WTC11 (cell line): ENCODE results near the gene OLFML3.
A peak's percentile ranks its signal among the peaks of the same experiment; 100 is the strongest.

Experiments
- CBFB ChIP-seq: sonication (generic); formaldehyde crosslinking; IDR thresholded peaks from 2 replicates; pipeline ENCODE4 v1.8.1; 2022; ENCODE audit warnings: mild to moderate bottlenecking, low read depth, missing genetic modification reagents
- CREM ChIP-seq: sonication (generic); formaldehyde crosslinking; IDR thresholded peaks from 2 replicates; pipeline ENCODE4 v1.8.1; 2022; ENCODE audit warnings: mild to moderate bottlenecking, missing genetic modification reagents, moderate library complexity
- CTCF ChIP-seq: fragments of 200-600 bp; IDR thresholded peaks from 2 replicates; pipeline ENCODE4 v1.8.0; 2022; ENCODE audit warnings: antibody characterized with exemption
- NFATC4 ChIP-seq: fragments of 250-450 bp; sonication (Bioruptor Pico); IDR thresholded peaks from 2 replicates; pipeline ENCODE4 v1.9.0; 2021; ENCODE audit warnings: mild to moderate bottlenecking
- PRDM15 ChIP-seq: sonication (generic); formaldehyde crosslinking; IDR thresholded peaks from 2 replicates; pipeline ENCODE4 v1.8.0; 2022; ENCODE audit warnings: missing genetic modification reagents
- SP1 ChIP-seq: sonication (generic); formaldehyde crosslinking; conservative IDR thresholded peaks from 2 replicates; pipeline ENCODE4 v1.8.1; 2022; ENCODE audit warnings: missing genetic modification reagents
- STAT6 ChIP-seq: sonication (generic); formaldehyde crosslinking; conservative IDR thresholded peaks from 2 replicates; pipeline ENCODE4 v1.8.1; 2023; ENCODE audit warnings: mild to moderate bottlenecking, low read depth, missing genetic modification reagents, moderate library complexity
- ZNF121 ChIP-seq: sonication (generic); formaldehyde crosslinking; IDR thresholded peaks from 2 replicates; pipeline ENCODE4 v1.8.0; 2023; ENCODE audit warnings: missing genetic modification reagents
- ZNF138 ChIP-seq: sonication (generic); formaldehyde crosslinking; conservative IDR thresholded peaks from 2 replicates; pipeline ENCODE4 v1.8.1; 2022; ENCODE audit warnings: mild to moderate bottlenecking, moderate library complexity, missing genetic modification reagents
- TF ChIP-seq, protein P1 (sequence below): sonication (generic); formaldehyde crosslinking; IDR thresholded peaks from 2 replicates; pipeline ENCODE4 v1.8.0; 2022; ENCODE audit warnings: mild to moderate bottlenecking, missing genetic modification reagents
- TF ChIP-seq, protein P2 (sequence below): sonication (generic); formaldehyde crosslinking; IDR thresholded peaks from 2 replicates; pipeline ENCODE4 v1.8.1; 2023; ENCODE audit warnings: mild to moderate bottlenecking, missing genetic modification reagents, moderate library complexity

- TF ChIP-seq CTCF (0 out of 2 replicates have a peak, but pooled peaks have one; percentile 17), STAT6 (CRISPR knock-in tag) (no peak), SP1 (CRISPR knock-in tag) (no peak), NFATC4 (CRISPR knock-in tag) (no peak), PRDM15 (no peak), ZNF121 (CRISPR knock-in tag) (no peak), ZNF138 (CRISPR knock-in tag) (no peak), CBFB (CRISPR knock-in tag) (no peak), CREM (no peak)
- TF ChIP-seq, protein P1, sequence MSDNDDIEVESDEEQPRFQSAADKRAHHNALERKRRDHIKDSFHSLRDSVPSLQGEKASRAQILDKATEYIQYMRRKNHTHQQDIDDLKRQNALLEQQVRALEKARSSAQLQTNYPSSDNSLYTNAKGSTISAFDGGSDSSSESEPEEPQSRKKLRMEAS (CRISPR knock-in tag), result no peak
- TF ChIP-seq, protein P2, sequence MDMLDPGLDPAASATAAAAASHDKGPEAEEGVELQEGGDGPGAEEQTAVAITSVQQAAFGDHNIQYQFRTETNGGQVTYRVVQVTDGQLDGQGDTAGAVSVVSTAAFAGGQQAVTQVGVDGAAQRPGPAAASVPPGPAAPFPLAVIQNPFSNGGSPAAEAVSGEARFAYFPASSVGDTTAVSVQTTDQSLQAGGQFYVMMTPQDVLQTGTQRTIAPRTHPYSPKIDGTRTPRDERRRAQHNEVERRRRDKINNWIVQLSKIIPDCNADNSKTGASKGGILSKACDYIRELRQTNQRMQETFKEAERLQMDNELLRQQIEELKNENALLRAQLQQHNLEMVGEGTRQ (CRISPR knock-in tag), result no peak
Measured at GRCh38 chr1:113929750-113930498, 49.4 kb upstream of the OLFML3 start.
